Stimulated activated CD4-positive, alpha-beta T cell treated with anti-CD3 and anti-CD28 coated beads, Interleukin-2, amount 100 ng/mL, for 48 hours (primary cell): ENCODE measurements around the gene CNPY1.

Experiments used
- DNase-seq, 2 donors: peaks; one replicate each; pipeline ENCODE4 v3.0.0-alpha.2; 2020

Gene CNPY1

GRCh38 chr7:155452505-155453295 lies 93.7 kb downstream of the CNPY1 start:
- no peak for DNase-seq

GRCh38 chr7:155451840-155452239 lies 94.5 kb downstream of the CNPY1 start:
- DNase-seq, result no peak
